Measurements from ENCODE around the gene KAT2B. TPM values are rescaled to one million over a fixed set of nuclear protein-coding genes. Genes with fewer than 3 reads are reported as not detected.
A peak's percentile ranks its signal among the peaks of the same experiment; 100 is the strongest.

The KAT2B gene
- total and polyA plus RNA-seq, 8 donors, result 8.2 to 21.6 (median 14.9) TPM

- no peaks in the 10 kb centered on the region for H3K9me3 ChIP-seq
- H3K27ac ChIP-seq, result peak overlapping the region in 2 of 4 donors; percentile 17 to 50
- 36 to 38% methylated on average over 4 of the region's 4 CpGs for WGBS, 2 donors
- peak in 4 of 6 donors; percentile 48 to 70 (median 54) for DNase-seq
- no peaks in the 10 kb centered on the region for H3K36me3 ChIP-seq
- intact Hi-C loops (cut with DNase I), result loop anchor here in 1 of 3 donors (10.0 kb wide), 1 partner anchor 147 kb away; no protein-coding TSS in a partner anchor
- no peaks in the 10 kb centered on the region for H3K27me3 ChIP-seq
- peak; percentile 34 to 71 (median 49) for ATAC-seq
- H3K4me3 ChIP-seq, result no peak overlapping the region
- H3K4me1 ChIP-seq, result peaks cover 0 to 12% (median 5%) of the 10 kb centered on the region in 3 donors
- no peak for FAIRE-seq
- TF ChIP-seq CTCF (IDR thresholded peaks at IDR 0.05), result no peak
Measured at GRCh38 chr3:20182206-20182605, 142.0 kb downstream of the KAT2B start.

- H3K36me3 ChIP-seq, result no peaks in the 10 kb centered on the region
- intact Hi-C loops (cut with DNase I), result loop anchor here in 1 of 3 donors (10.0 kb wide), 1 partner anchor 151 kb away; no protein-coding TSS in a partner anchor
- 12 to 14% methylated on average over 12 of the region's 12 CpGs for WGBS, 2 donors
- no peak for TF ChIP-seq CTCF (IDR thresholded peaks at IDR 0.05)
- H3K4me3 ChIP-seq, result peak overlapping the region in 3 of 4 donors; percentile 39 to 78 (median 59)
- DNase-seq, result no peak
- no peak for FAIRE-seq
- no peaks in the 10 kb centered on the region for H3K27me3 ChIP-seq
- no peaks in the 10 kb centered on the region for H3K9me3 ChIP-seq
- H3K4me1 ChIP-seq, result peaks cover 5 to 17% (median 5%) of the 10 kb centered on the region in 3 donors
- no peak overlapping the region for H3K27ac ChIP-seq
- no peak for ATAC-seq
Measured at GRCh38 chr3:20185331-20185678, 145.1 kb downstream of the KAT2B start.

GRCh38 chr3:20185679-20186599 lies 145.7 kb downstream of the KAT2B start, which contains the start of gene SGO1:
Gene SGO1 (minus strand): TSS chr3:20186206. CDS start chr3:20184027, 2,179 bp downstream.
- no peak for TF ChIP-seq CTCF (IDR thresholded peaks at IDR 0.05)
- DNase-seq (peak; percentile 98 to 99 (median 99)), ATAC-seq (peak; percentile 97 to 99 (median 98)), FAIRE-seq (peak; percentile 78)
- Histone ChIP-seq H3K9me3 (no peaks in the 10 kb centered on the region), H3K4me3 (peak within 1 kb of the TSS; percentile 39 to 78 (median 54)), H3K4me1 (peaks cover 5 to 17% (median 5%) of the 10 kb centered on the region in 3 donors), H3K27ac (peak within 1 kb of the TSS; percentile 77 to 94 (median 90)), H3K27me3 (no peaks in the 10 kb centered on the region), H3K36me3 (no peaks in the 10 kb centered on the region)
- intact Hi-C loops (cut with DNase I), result loop anchor here in 1 of 3 donors (10.0 kb wide), 1 partner anchor 151 kb away; no protein-coding TSS in a partner anchor
- WGBS, 2 donors, result 0 to 1% methylated on average over 64 to 65 of the region's 65 CpGs

GRCh38 chr3:20186600-20187004 lies 146.4 kb downstream of the KAT2B start:
- peak; percentile 2 to 23 (median 12) for ATAC-seq
- H3K4me3 ChIP-seq, result peak overlapping the region; percentile 38 to 78 (median 54)
- no peaks in the 10 kb centered on the region for H3K9me3 ChIP-seq
- DNase-seq, result no peak
- H3K4me1 ChIP-seq, result peaks cover 1 to 14% (median 5%) of the 10 kb centered on the region in 3 donors
- FAIRE-seq, result no peak
- 1 to 2% methylated on average over 9 of the region's 9 CpGs for WGBS, 2 donors
- intact Hi-C loops (cut with DNase I), result loop anchor here in 1 of 3 donors (10.0 kb wide), 1 partner anchor 152 kb away; no protein-coding TSS in a partner anchor
- H3K36me3 ChIP-seq, result no peaks in the 10 kb centered on the region
- H3K27me3 ChIP-seq, result no peaks in the 10 kb centered on the region
- TF ChIP-seq CTCF (IDR thresholded peaks at IDR 0.05), result no peak
- H3K27ac ChIP-seq, result peak overlapping the region; percentile 77 to 94 (median 90)
